Progenitor cell of endocrine pancreas (in vitro differentiated cells): ENCODE data around the gene OSBPL3. TPM values are rescaled to one million over a fixed set of nuclear protein-coding genes. Genes with fewer than 3 reads are reported as not detected.

Experiments
- DNase-seq: peaks from one replicate; pipeline ENCODE4 v3.0.0; 2021; ENCODE audit warnings: low spot score; ENCODE audit not compliant: unreplicated experiment
- H3K27ac Mint-ChIP-seq: 2 replicates; pipeline ENCODE4 v1.8.0; 2021; ENCODE audit warnings: mild to moderate bottlenecking, moderate library complexity, mixed read lengths
- H3K27me3 Mint-ChIP-seq: 2 replicates; pipeline ENCODE4 v1.8.0; 2021; ENCODE audit warnings: mixed read lengths
- H3K36me3 Mint-ChIP-seq: 2 replicates; pipeline ENCODE4 v1.8.0; 2022; ENCODE audit warnings: mixed read lengths; ENCODE audit not compliant: insufficient read depth
- H3K4me1 Mint-ChIP-seq: 2 replicates; pipeline ENCODE4 v1.8.0; 2021; ENCODE audit warnings: low read depth, mixed read lengths
- H3K4me3 Mint-ChIP-seq: 2 replicates; pipeline ENCODE4 v1.8.0; 2021; ENCODE audit warnings: low read depth, mild to moderate bottlenecking, moderate library complexity, mixed read lengths
- H3K9me3 Mint-ChIP-seq: 2 replicates; pipeline ENCODE4 v1.8.0; 2021; ENCODE audit warnings: low read depth, mixed read lengths
- total RNA-seq: library from RNA; stranded (reverse); gene quantifications from 2 replicates; pipeline ENCODE4 v1.2.1, GENCODE V29; 2021
- TF ChIP-seq, protein P1 (sequence below): fragments of 200-600 bp; sonication (generic); IDR thresholded peaks from one replicate; pipeline ENCODE4 v1.5.0; 2021; ENCODE audit warnings: antibody characterized with exemption, mild to moderate bottlenecking; ENCODE audit not compliant: unreplicated experiment

Gene OSBPL3
- total RNA-seq, 1 donor from 2014 or later: 11.6 TPM

DNA sequence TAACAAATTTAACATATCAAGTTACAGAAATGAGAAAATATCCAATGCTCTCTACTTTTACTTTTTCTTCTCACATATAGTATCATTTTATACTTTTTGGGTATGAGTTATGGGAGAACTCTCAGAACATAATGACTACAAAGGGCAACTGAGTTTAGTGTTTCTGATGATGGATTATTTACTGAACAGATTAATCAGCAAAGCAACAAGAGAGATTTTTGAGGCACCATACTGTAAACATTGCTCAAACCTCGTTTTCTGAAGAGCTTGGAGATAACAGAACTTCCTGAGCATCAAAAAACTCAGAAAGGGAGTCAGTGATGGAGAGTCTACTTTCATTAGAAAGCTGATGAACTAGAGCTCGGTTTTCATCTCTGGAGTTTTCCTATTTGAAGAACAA is 137.9 kb downstream of the OSBPL3 start:
- Mint-ChIP-seq H3K27me3 (no peaks in the 10 kb centered on the region), H3K4me1 (peaks cover 7% of the 10 kb centered on the region), H3K27ac (no peak overlapping the region), H3K36me3 (no peaks in the 10 kb centered on the region), H3K9me3 (no peaks in the 10 kb centered on the region), H3K4me3 (no peak overlapping the region)
- TF ChIP-seq, protein P1, sequence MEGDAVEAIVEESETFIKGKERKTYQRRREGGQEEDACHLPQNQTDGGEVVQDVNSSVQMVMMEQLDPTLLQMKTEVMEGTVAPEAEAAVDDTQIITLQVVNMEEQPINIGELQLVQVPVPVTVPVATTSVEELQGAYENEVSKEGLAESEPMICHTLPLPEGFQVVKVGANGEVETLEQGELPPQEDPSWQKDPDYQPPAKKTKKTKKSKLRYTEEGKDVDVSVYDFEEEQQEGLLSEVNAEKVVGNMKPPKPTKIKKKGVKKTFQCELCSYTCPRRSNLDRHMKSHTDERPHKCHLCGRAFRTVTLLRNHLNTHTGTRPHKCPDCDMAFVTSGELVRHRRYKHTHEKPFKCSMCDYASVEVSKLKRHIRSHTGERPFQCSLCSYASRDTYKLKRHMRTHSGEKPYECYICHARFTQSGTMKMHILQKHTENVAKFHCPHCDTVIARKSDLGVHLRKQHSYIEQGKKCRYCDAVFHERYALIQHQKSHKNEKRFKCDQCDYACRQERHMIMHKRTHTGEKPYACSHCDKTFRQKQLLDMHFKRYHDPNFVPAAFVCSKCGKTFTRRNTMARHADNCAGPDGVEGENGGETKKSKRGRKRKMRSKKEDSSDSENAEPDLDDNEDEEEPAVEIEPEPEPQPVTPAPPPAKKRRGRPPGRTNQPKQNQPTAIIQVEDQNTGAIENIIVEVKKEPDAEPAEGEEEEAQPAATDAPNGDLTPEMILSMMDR: no peak
- DNase-seq: no peak

DNA sequence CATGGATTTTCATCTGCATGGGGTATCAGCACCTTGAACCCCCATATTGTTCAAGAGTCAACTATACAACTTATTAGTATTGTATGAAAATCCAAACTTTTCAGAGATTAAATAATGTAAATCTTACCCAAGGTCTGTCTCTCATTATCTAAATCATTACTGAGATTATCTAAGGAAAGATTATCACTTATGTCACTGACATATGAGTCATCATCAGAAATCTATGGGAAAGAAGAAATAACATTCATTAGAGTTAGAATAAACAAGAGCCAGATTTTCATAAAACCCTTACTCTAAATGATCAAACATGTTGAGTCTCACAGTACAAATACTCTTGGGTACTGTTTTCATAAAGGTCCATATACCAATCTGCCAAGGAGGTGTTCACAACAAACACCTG is 139.4 kb downstream of the OSBPL3 start:
- no peaks in the 10 kb centered on the region for H3K27me3 Mint-ChIP-seq
- no peak overlapping the region for H3K4me3 Mint-ChIP-seq
- TF ChIP-seq, protein P1: no peak
- no peaks in the 10 kb centered on the region for H3K9me3 Mint-ChIP-seq
- no peaks in the 10 kb centered on the region for H3K36me3 Mint-ChIP-seq
- H3K4me1 Mint-ChIP-seq: peaks cover 7% of the 10 kb centered on the region
- no peak overlapping the region for H3K27ac Mint-ChIP-seq
- DNase-seq: no peak

DNA sequence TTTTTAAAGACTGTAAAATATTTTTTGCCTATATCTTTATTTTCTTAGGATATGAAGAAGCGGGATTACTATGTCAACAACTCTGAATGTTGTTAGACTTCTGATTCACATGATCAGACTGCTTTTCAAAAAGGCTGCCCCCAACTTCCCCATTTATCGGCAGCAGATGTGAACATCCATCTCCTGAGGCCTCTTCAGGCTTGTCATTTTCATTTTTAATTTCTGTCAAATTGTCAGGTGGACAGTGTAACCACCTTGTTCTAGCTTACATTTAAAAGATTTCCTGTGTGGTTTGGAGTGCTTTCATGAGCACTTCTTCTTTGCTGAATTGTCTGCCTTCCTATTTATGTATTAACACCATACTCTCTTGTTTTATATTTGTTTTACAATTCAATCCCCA is 143.9 kb downstream of the OSBPL3 start:
- no peaks in the 10 kb centered on the region for H3K36me3 Mint-ChIP-seq
- H3K9me3 Mint-ChIP-seq: no peaks in the 10 kb centered on the region
- no peak overlapping the region for H3K27ac Mint-ChIP-seq
- H3K4me1 Mint-ChIP-seq: no peaks in the 10 kb centered on the region
- TF ChIP-seq, protein P1: no peak
- no peak overlapping the region for H3K4me3 Mint-ChIP-seq
- DNase-seq: no peak
- no peaks in the 10 kb centered on the region for H3K27me3 Mint-ChIP-seq

DNA sequence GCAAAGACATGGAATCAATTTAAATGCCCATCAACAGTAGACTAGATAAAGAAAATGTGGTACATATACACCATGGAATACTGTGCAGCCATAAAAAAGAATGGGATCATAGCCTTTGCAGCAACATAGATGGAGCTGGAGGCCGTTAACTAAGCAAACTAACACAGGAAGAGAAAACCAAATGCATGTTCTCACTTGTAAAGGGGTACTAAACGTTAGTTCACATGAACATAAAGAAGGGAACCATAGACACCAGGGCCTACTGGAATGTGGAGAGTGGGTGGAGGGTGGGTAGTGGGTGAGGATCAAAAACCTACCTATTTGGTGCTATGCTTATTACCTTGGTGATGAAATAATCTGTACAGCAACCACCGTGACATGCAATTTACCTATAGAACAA is 144.3 kb downstream of the OSBPL3 start:
- Mint-ChIP-seq H3K9me3 (no peaks in the 10 kb centered on the region), H3K4me3 (no peak overlapping the region), H3K4me1 (no peaks in the 10 kb centered on the region), H3K27ac (no peak overlapping the region), H3K36me3 (no peaks in the 10 kb centered on the region), H3K27me3 (no peaks in the 10 kb centered on the region)
- DNase-seq: no peak
- TF ChIP-seq, protein P1: no peak

DNA sequence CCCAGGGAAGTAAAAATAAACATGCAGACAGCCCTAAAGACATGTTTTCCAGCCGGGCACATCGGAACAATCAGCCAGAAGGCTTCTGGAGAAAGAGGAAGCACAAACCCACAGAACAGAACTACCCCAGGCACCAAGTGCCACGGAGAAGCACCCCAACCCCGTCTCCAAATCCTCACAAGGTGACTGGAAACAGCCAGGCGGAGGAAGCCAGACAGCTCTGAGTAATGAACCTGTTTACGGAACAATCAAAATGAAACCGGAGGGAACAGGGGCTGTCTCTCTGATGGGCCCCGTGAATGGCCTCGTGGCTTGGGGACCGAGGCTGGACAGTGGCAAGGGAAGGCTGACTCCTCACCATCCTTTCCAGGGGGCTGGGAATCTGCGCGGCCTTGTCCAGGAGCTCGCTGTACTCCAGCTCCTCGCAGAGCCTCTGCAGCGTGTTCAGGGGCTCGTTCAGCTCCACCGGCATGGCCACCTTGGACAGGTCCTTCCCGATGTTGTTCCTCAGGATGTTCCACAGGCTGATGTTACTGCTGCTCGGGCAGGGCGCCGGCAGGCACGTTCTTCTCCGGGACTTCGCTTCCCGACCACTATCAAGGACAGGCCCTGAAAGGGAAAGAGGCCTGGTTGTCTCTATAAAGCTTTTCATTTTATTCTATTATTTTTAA is 145.7 kb downstream of the OSBPL3 start:
- Mint-ChIP-seq H3K27ac (no peak overlapping the region), H3K9me3 (no peaks in the 10 kb centered on the region), H3K27me3 (no peaks in the 10 kb centered on the region), H3K4me3 (no peak overlapping the region), H3K4me1 (peaks cover under 1% of the 10 kb centered on the region), H3K36me3 (no peaks in the 10 kb centered on the region)
- DNase-seq: no peak
- TF ChIP-seq, protein P1: no peak
